HepG2 (cell line): ENCODE results near the gene MYO7A. TPM values are rescaled to one million over a fixed set of nuclear protein-coding genes. Genes with fewer than 3 reads are reported as not detected.

ENCODE experiments used
- ATAC-seq: fragments of 200-7000 bp; cut with Tn5 transposase; 3 replicates; pipeline ENCODE4 v1.9.1; 2020; ENCODE audit warnings: mild to moderate bottlenecking, moderate library complexity
- BruUV-seq: library from RNA; stranded (reverse); fragments of 400-500 nt; replicated peaks from 2 replicates; lab custom pipeline; 2021; lab: Mats Ljungman, UMichigan
- CTCF ChIA-PET: fragments of 300-600 bp; formaldehyde crosslinking; extraction: SDS; loops from one replicate; lab custom pipeline; 2021; ENCODE audit warnings: low total read pairs, inconsistent platforms, low intra/inter-chr PET ratio; lab: Yijun Ruan, JAX
- POLR2A ChIA-PET: fragments of 350-600 bp; sonication (Branson Sonifier 250); formaldehyde crosslinking; loops from one replicate; lab custom pipeline; 2020; ENCODE audit warnings: antibody characterized with exemption, inconsistent platforms; lab: Yijun Ruan, JAX
- DNase-seq: peaks from one replicate; pipeline ENCODE4 v3.0.0-alpha.2; 2015; ENCODE audit warnings: low spot score
- FAIRE-seq: peaks from 3 replicates; lab custom pipeline; 2011; peaks lifted over from hg19 to GRCh38; lab: Jason Lieb, UNC
- H2AFZ ChIP-seq: one replicate; pipeline ENCODE4 v1.6.1; 2011; ENCODE audit warnings: low read length, inconsistent platforms
- H3K27ac ChIP-seq: fragments of 300-600 bp; 3 replicates; pipeline ENCODE4 v1.8.0; 2011; ENCODE audit warnings: mixed run types, mild to moderate bottlenecking, mixed read lengths, low read length, inconsistent platforms; ENCODE audit not compliant: insufficient read depth; ENCODE audit errors: extremely low read length
- H3K27me3 ChIP-seq, 2 experiments: fragments of 200-600 bp in 1 of 2; 2 replicates in 1 of 2; 3 replicates in 1 of 2; pipeline versions ENCODE4 v1.6.0 to v1.8.0; 2011; ENCODE audit warnings: low read length in 2 of 2, mild to moderate bottlenecking in 2 of 2, moderate library complexity in 2 of 2, inconsistent platforms in 1 of 2; ENCODE audit not compliant: insufficient read depth in 2 of 2, control insufficient read depth in 1 of 2
- H3K36me3 ChIP-seq, 2 experiments: fragments of 200-600 bp in 1 of 2; replicated peaks in 1 of 2; 2 replicates in 1 of 2; 3 replicates in 1 of 2; pipeline versions ENCODE4 v1.5.1 to v1.8.0; 2011; ENCODE audit warnings: low read length in 2 of 2, inconsistent platforms in 1 of 2; ENCODE audit not compliant: insufficient read depth in 2 of 2, control insufficient read depth in 1 of 2
- H3K4me1 ChIP-seq: 2 replicates; pipeline ENCODE4 v1.5.1; 2012; ENCODE audit warnings: low read length, inconsistent platforms; ENCODE audit not compliant: insufficient read depth
- H3K4me2 ChIP-seq: 2 replicates; pipeline ENCODE4 v1.6.0; 2011; ENCODE audit warnings: low read depth, low read length, inconsistent platforms
- H3K4me3 ChIP-seq, 3 experiments: fragments of 200-600 bp in 1 of 3; sonication (generic), shearing (Covaris generic) in 1 of 3; replicated peaks in 1 of 3; 2 replicates each; pipeline ENCODE4 v1.5.1; 2011 to 2016; ENCODE audit warnings: low read length in 3 of 3, inconsistent platforms in 2 of 3, low read depth in 2 of 3, mild to moderate bottlenecking in 2 of 3, control low read depth in 1 of 3, mixed read lengths in 1 of 3; ENCODE audit not compliant: insufficient read depth in 1 of 3
- H3K79me2 ChIP-seq: one replicate; pipeline ENCODE4 v1.6.1; 2011; ENCODE audit warnings: low read length, inconsistent platforms; ENCODE audit not compliant: insufficient read depth
- H3K9ac ChIP-seq: 2 replicates; pipeline ENCODE4 v1.6.0; 2011; ENCODE audit warnings: mild to moderate bottlenecking, low read depth, low read length, inconsistent platforms; ENCODE audit not compliant: insufficient read depth
- H3K9me3 ChIP-seq: 2 replicates; pipeline ENCODE4 v1.5.1; 2012; ENCODE audit warnings: mild to moderate bottlenecking, low read length
- H4K20me1 ChIP-seq: 2 replicates; pipeline ENCODE4 v1.6.0; 2011; ENCODE audit warnings: inconsistent platforms, mild to moderate bottlenecking, low read length, moderate library complexity; ENCODE audit not compliant: insufficient read depth
- AGO2 ChIP-seq: fragments of 200-400 bp; formaldehyde crosslinking; optimal IDR thresholded peaks from 2 replicates; pipeline ENCODE3; 2017; ENCODE audit warnings: mild to moderate bottlenecking, low read depth, low read length, moderate library complexity
- BCL6 ChIP-seq: IDR thresholded peaks from 2 replicates; pipeline ENCODE4 v1.6.1; 2016; ENCODE audit warnings: missing genetic modification reagents, missing compliant biosample characterization
- FOSL2 ChIP-seq: sonication (generic); formaldehyde crosslinking; IDR thresholded peaks from 2 replicates; pipeline ENCODE4 v1.4.0; 2020; ENCODE audit warnings: missing genetic modification reagents
- RXRB ChIP-seq: IDR thresholded peaks from 2 replicates; pipeline ENCODE4 v1.6.1; 2016; ENCODE audit warnings: borderline replicate concordance, missing genetic modification reagents, missing compliant biosample characterization
- U2AF2 ChIP-seq: fragments of 200-400 bp; formaldehyde crosslinking; IDR thresholded peaks from 2 replicates; pipeline ENCODE4 v1.6.1; 2017; ENCODE audit warnings: low read depth, mild to moderate bottlenecking, low read length
- ZNF549 ChIP-seq: sonication (generic); formaldehyde crosslinking; IDR thresholded peaks from 2 replicates; pipeline ENCODE4 v1.5.0; 2020; ENCODE audit warnings: missing genetic modification reagents
- ZNF629 ChIP-seq: sonication (generic); formaldehyde crosslinking; conservative IDR thresholded peaks from 2 replicates; pipeline ENCODE4 v1.5.0; 2020; ENCODE audit warnings: missing genetic modification reagents
- WGBS: methylation state at CpG from one replicate; pipeline ENCODE4 v1.1.6; 2017; ENCODE audit warnings: low lambda C conversion rate; 5-methylcytosine and 5-hydroxymethylcytosine counted together
- in situ Hi-C: cut with HindIII; loops from 2 replicates; pipeline ENCODE4 v1.10.0; 2017; ENCODE audit warnings: low pct_unique_long_range_greater_than_20kb; ENCODE audit not compliant: extremely low pct_ligation_motif_present
- intact Hi-C: fragments of 100-400 bp; cut with micrococcal nuclease; formaldehyde crosslinking; loops from one replicate; pipeline ENCODE4 v1.10.0; 2022; ENCODE audit not compliant: unreplicated experiment
- polyA plus RNA-seq, 8 experiments: library from polyadenylated mRNA; depleted of rRNA in 3 of 8; stranded (reverse) in 7 of 8; unstranded in 1 of 8; fragments of >200 nt; fragmentation: Illumina TruSeq in 4 of 8; extraction: Trizol in 4 of 8; gene quantifications; 2 replicates each; pipeline versions ENCODE4 v1.2.1 to v1.2.3, GENCODE V29; 2011 to 2016; ENCODE audit warnings: low read depth in 4 of 8, missing spikeins in 1 of 8, mixed read lengths in 1 of 8; ENCODE audit not compliant: insufficient read depth in 1 of 8
- total RNA-seq, 5 experiments: library from RNA; depleted of rRNA; stranded (reverse); fragments of >200 nt; fragmentation: Illumina TruSeq; extraction: Trizol; gene quantifications; 2 replicates each; pipeline ENCODE4 v1.2.3, GENCODE V29; 2016; ENCODE audit warnings: low read depth in 1 of 5

MYO7A gene
- total and polyA plus RNA-seq, 2 of the 13 experiments (the other 11 are each of a cell fraction or from before 2014, with no cell fraction given): 7.5 to 10.0 TPM

DNA sequence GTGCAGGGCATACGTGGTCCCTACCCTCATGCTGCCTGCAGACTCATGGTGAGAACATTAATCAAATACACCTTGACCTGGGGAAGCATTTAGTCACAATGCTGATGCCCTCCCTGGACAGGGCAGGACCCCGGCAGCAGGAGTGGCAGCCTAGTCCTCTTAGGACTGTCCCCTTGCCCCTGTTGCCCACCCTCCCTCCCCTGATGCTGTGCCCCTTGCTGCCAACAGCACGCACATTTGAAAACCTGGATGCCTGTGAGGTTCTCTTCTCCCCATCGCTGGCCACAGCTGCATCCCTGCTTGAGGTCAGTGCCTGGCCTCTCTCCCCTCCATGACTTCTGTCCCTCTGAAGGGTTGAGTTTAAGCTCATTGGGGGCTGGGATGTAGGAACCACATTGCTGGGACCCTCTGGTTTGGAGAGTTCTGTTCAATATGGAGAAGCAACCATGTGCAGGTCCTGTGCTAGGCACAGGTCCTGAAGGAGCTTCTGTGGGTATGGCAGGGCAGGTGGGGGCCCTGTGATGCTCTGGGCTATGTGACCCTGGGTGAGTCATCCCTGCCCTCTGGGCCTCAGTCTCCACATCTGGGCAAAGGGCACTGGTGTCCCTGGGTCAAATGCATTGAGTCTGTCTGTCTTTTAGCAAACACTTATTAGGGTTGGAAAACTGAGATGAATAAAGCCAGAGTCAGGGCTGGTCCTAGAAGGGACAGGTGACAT is 31.3 kb downstream of the MYO7A start:
- Histone ChIP-seq H3K36me3 (0 out of 5 replicates have a peak, but pooled peaks cover 2% of the 10 kb centered on the region in 2 experiments), H3K4me3 (no peak overlapping the region), H3K4me1 (no peaks in the 10 kb centered on the region), H2AFZ (no peak overlapping the region), H3K79me2 (no peaks in the 10 kb centered on the region), H3K9me3 (no peaks in the 10 kb centered on the region), H3K9ac (no peak overlapping the region), H3K27me3 (no peaks in the 10 kb centered on the region), H4K20me1 (no peaks in the 10 kb centered on the region), H3K27ac (no peak overlapping the region), H3K4me2 (no peak overlapping the region)
- in situ Hi-C loops: no loop called here
- TF ChIP-seq AGO2 (no peak), FOSL2 (CRISPR knock-in tag) (peak; percentile 29; the same call in 1 of the 2 replicates), ZNF629 (CRISPR knock-in tag) (peak; percentile 76)
- BruUV-seq: no TSS peak
- intact Hi-C loops: no loop called here
- POLR2A ChIA-PET: no interaction called here
- DNase-seq (no peak), ATAC-seq (no peak), FAIRE-seq (no peak)
- CTCF ChIA-PET: no interaction called here
- WGBS: no CpG with 5 or more reads among the region's 4 CpGs

DNA sequence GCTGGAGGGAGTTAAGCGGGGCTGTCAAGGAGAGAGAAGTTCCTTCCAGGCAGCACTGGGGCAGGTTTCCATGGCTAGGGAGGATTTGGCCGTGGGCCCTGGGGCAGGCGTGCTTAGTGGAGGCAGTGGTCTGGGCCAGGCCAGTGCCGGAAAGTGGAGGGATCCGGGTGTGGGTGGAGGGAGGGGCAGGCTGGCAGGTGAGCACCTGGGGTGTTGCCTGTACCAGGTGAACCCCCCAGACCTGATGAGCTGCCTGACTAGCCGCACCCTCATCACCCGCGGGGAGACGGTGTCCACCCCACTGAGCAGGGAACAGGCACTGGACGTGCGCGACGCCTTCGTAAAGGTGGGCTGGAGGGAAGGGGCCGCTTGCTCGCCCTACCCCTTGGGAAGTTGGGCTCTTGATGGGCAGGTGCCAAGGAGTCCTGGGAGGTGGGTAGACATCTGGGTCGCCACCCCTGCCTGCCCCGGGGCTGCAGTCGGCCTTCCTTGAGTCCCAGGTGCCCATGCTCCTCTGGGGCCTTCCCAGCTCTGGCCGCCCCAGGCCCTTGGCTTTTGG is 32.0 kb downstream of the MYO7A start:
- no peaks in the 10 kb centered on the region for H3K9me3 ChIP-seq
- intact Hi-C loops (no loop called here), in situ Hi-C loops (no loop called here)
- ATAC-seq (no peak), FAIRE-seq (no peak), DNase-seq (no peak)
- CTCF ChIA-PET: interaction anchor here (1.0 kb wide), 1 partner anchor 28 kb away, joined by 3 read pairs; no protein-coding TSS in a partner anchor
- TF ChIP-seq RXRB (no peak), U2AF2 (no peak), ZNF549 (no peak), BCL6 (CRISPR knock-in tag) (no peak)
- no peaks in the 10 kb centered on the region for H4K20me1 ChIP-seq
- no peak overlapping the region for H3K4me2 ChIP-seq
- H3K27me3 ChIP-seq: no peaks in the 10 kb centered on the region
- BruUV-seq: no TSS peak
- H3K9ac ChIP-seq: no peak overlapping the region
- no peak overlapping the region for H3K27ac ChIP-seq
- H3K79me2 ChIP-seq: no peaks in the 10 kb centered on the region
- 0 out of 5 replicates have a peak, but pooled peaks cover 2% of the 10 kb centered on the region in 2 experiments for H3K36me3 ChIP-seq
- no peak overlapping the region for H2AFZ ChIP-seq
- no peak overlapping the region for H3K4me3 ChIP-seq
- POLR2A ChIA-PET: no interaction called here
- no peaks in the 10 kb centered on the region for H3K4me1 ChIP-seq
- 93% methylated on average over 12 of the region's 20 CpGs for WGBS
